GM20000 (cell line): ENCODE results near the gene HIBCH.
"Not testable (repeated sequence)": the region's sequence is repeated elsewhere in the genome, so short reads cannot be mapped to it uniquely, and the experiment has no call there.

Source experiments
- DNase-seq: peaks from one replicate; pipeline ENCODE4 v3.0.0; 2012; ENCODE audit warnings: low spot score
- TF ChIP-seq, protein P1 (sequence below): IDR thresholded peaks from 2 replicates; pipeline ENCODE4 v1.5.1; 2012; ENCODE audit warnings: mild to moderate bottlenecking, control low read depth; ENCODE audit errors: extremely low read depth, missing control alignments

Gene HIBCH

DNA sequence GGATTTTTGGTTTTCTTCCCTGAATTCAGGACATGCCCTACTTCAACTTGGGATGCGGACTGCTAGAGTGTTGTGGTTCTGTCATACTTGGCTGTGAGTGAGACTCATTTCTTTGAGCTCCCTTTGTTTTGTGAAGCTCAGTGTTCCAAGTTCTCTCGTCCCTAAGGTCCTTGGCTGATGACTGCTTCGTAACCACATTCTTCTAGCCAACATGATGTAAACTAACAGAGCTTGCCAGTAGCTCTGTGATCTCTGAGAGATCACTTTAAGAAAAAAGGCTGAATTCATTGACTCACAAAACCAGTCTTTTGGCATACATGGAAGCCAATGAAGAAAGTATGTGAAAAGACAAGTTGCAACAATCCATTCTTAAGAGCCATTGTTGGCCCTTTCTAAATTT lies 160.2 kb downstream of the HIBCH start:
- TF ChIP-seq, protein P1, sequence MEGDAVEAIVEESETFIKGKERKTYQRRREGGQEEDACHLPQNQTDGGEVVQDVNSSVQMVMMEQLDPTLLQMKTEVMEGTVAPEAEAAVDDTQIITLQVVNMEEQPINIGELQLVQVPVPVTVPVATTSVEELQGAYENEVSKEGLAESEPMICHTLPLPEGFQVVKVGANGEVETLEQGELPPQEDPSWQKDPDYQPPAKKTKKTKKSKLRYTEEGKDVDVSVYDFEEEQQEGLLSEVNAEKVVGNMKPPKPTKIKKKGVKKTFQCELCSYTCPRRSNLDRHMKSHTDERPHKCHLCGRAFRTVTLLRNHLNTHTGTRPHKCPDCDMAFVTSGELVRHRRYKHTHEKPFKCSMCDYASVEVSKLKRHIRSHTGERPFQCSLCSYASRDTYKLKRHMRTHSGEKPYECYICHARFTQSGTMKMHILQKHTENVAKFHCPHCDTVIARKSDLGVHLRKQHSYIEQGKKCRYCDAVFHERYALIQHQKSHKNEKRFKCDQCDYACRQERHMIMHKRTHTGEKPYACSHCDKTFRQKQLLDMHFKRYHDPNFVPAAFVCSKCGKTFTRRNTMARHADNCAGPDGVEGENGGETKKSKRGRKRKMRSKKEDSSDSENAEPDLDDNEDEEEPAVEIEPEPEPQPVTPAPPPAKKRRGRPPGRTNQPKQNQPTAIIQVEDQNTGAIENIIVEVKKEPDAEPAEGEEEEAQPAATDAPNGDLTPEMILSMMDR: no peak
- no peak for DNase-seq

DNA sequence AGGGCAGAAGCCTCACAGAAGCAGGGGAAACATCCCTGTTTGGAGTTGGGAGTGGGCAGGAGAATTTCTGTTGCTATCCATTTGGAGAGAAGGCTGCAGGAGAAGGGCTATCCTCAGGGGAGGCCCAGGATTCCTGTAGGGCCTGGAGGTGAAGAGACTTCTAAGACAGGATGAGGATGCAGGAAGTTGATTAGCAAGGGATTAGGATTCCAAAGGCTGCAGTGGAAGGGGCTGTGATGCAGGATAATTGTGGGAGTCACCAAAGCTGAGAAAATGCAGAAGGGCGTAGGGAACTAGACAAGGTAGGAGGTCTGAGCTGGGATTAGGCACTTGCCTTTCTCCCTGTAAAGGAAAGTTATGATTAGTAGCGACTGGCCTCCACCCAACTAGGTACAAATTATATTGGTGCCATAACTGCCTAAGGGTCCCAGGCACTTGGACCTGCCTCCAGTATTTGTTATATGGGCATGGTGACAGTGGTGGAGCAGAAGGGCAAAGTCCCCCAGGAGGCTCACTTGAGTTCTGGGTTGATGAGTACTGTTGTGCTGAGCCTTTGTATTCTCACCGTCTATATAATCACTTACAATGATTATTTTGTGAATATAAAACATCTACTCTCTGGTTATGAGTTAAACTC lies 160.7 kb downstream of the HIBCH start:
- DNase-seq: no peak
- TF ChIP-seq, protein P1: no peak

DNA sequence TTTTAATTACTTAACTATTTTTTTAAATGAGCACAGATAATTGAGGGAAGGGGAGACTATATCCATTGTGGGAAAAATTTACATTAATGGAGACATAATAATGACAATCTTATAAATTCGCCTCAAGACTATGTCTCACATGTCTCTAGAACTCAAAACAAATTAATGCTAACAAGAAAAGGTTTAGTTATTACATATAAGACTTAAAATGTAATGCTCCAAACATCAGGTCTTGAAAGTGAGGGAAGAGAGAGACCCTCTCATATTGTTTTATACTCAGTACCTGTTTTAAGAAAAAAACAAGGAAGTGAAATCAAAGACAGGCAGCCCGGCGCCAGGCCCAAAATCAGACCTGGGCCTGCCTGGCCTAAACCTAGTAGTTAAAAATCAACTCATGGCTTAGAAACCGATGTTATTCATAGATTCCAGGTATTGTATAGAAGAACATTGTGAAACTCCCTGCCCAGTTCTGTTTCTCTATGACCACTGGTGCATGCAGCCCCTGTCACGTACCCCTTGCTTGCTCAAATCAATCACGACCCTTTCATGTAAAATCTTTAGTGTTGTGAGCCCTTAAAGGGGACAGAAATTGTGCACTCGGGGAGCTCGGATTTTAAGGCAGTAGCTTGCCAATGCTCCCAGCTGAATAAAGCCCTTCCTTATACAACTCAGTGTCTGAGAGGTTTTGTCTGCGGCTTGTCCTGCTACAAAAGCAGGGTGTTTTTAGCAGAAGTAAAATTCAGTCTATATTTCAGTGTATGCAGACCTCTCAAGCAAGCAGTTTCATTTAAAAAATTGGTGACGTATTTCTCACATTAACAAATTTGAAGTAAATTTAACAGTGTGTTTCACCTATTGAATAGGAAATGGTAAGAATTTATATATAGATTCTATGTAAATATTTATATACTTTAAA lies 161.8 kb downstream of the HIBCH start:
- DNase-seq: not testable (repeated sequence)

DNA sequence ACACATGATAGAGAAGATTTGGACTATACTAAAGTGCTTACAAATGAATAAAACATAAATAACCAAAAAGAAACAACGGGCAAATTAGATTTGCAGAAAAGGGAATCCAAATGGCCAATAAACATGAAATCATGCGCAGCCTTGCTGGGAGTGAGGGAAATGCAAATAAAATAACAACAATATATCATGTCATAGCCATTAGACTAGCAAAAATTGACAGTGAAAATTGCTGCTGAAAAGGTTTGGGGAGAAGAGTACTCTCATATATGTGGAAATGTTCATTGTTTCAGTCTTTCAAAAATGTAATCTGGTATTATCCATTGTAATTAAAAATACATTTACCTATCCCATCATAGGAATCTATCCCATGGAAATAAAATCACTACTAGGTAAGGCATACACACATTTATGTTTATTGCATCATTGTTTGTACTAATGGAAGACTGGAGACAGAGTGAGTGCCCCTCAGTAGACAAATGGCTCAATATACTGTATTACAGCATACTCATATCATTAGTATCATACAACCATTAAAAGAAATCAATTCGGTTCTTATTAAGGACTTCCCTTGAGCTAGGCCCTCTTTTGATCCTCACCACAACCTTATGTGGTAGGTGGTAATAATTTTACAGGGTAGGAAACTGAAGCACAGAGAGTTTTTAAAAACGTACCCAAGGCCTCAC lies 163.0 kb downstream of the HIBCH start:
- no peak for DNase-seq
- TF ChIP-seq, protein P1: no peak
